Esophagus muscularis mucosa (tissue), 4 donors: Measurements from ENCODE around the gene NRXN2. TPM values are rescaled to one million over a fixed set of nuclear protein-coding genes. Genes with fewer than 3 reads are reported as not detected.

ENCODE experiments used
- DNase-seq: peaks from one replicate; pipeline ENCODE4 v3.0.0-alpha.2; 2017; ENCODE audit errors: extremely low spot score
- H3K27ac ChIP-seq, 4 donors: fragments of 200-600 bp; sonication (generic); replicated peaks in 1 of 4; 1 replicate in 3 of 4; 2 replicates in 1 of 4; pipeline ENCODE4 v1.5.1; 2016 to 2019; ENCODE audit warnings: mild to moderate bottlenecking in 1 of 4
- H3K27me3 ChIP-seq, 4 donors: fragments of 200-600 bp; sonication (generic); one replicate each; pipeline versions ENCODE4 v1.5.1 to v1.6.0; 2016 to 2019
- H3K36me3 ChIP-seq, 4 donors: fragments of 200-600 bp; sonication (generic); one replicate each; pipeline ENCODE4 v1.5.1; 2016 to 2019
- H3K4me1 ChIP-seq, 4 donors: fragments of 200-600 bp; sonication (generic); one replicate each; pipeline ENCODE4 v1.5.1; 2016 to 2019
- H3K4me3 ChIP-seq, 4 donors: fragments of 200-600 bp; sonication (generic); 1 replicate in 2 of 4; 2 replicates in 2 of 4; pipeline ENCODE4 v1.5.1; 2016 to 2019; ENCODE audit warnings: mild to moderate bottlenecking in 4 of 4, moderate library complexity in 1 of 4
- H3K9me3 ChIP-seq, 4 donors: fragments of 200-600 bp; sonication (generic); 1 replicate in 3 of 4; 2 replicates in 1 of 4; pipeline ENCODE4 v1.5.1; 2016 to 2019
- CTCF ChIP-seq, 3 experiments: fragments of 200-600 bp in 2 of 3; fragments of 450-650 bp in 1 of 3; sonication (generic) in 2 of 3; IDR thresholded peaks; one replicate each; pipeline ENCODE4 v1.5.1; 2017 to 2019; ENCODE audit warnings: antibody characterized with exemption in 3 of 3, mild to moderate bottlenecking in 2 of 3, moderate library complexity in 1 of 3
- EP300 ChIP-seq: sonication (generic); formaldehyde crosslinking; IDR thresholded peaks from one replicate; pipeline ENCODE4 v1.6.1; 2017; ENCODE audit warnings: antibody characterized with exemption
- POLR2A ChIP-seq: fragments of 450-650 bp; IDR thresholded peaks from one replicate; pipeline ENCODE4 v1.6.1; 2017; ENCODE audit warnings: antibody characterized with exemption, moderate library complexity, mild to moderate bottlenecking, low read depth
- POLR2AphosphoS5 ChIP-seq, 2 donors: sonication (generic); formaldehyde crosslinking; IDR thresholded peaks; one replicate each; pipeline ENCODE4 v1.6.1; 2017; ENCODE audit warnings: antibody characterized with exemption in 2 of 2
- WGBS: methylation state at CpG from one replicate; pipeline ENCODE4 v1.1.5; 2018; 5-methylcytosine and 5-hydroxymethylcytosine counted together
- intact Hi-C: fragments of 100-400 bp; cut with DNase I; formaldehyde crosslinking; loops from one replicate; pipeline ENCODE4 v1.15.1; 2023
- total RNA-seq, 4 donors: library from RNA; depleted of rRNA; stranded (reverse); fragments of >200 nt; gene quantifications; one replicate each; pipeline versions ENCODE4 v1.1.0 to v1.2.1, GENCODE V29; 2016

Gene NRXN2
- total RNA-seq, 4 donors from 2014 or later = 2.1 to 12.9 (median 4.3) TPM

GRCh38 chr11:64642871-64643255 is 80.1 kb downstream of the NRXN2 start:
- Histone ChIP-seq H3K4me3 (peak overlapping the region; percentile 33 to 51 (median 44)), H3K27ac (no peak overlapping the region), H3K27me3 (peaks cover 0 to 86% (median 21%) of the 10 kb centered on the region in 4 donors), H3K9me3 (no peaks in the 10 kb centered on the region), H3K4me1 (peaks cover 0 to 26% (median 24%) of the 10 kb centered on the region in 4 donors), H3K36me3 (no peaks in the 10 kb centered on the region)
- TF ChIP-seq POLR2AphosphoS5 (IDR thresholded peaks at IDR 0.05) = no peak
- TF ChIP-seq CTCF (IDR thresholded peaks at IDR 0.05) = no peak
- TF ChIP-seq POLR2A = no peak
- no peak for TF ChIP-seq EP300
- 1% methylated on average over 29 of the region's 36 CpGs for WGBS
- no peak for DNase-seq
- intact Hi-C loops = no loop called here

- Histone ChIP-seq H3K27ac (no peak overlapping the region), H3K9me3 (no peaks in the 10 kb centered on the region), H3K36me3 (no peaks in the 10 kb centered on the region), H3K4me1 (peaks cover 0 to 31% (median 28%) of the 10 kb centered on the region in 4 donors), H3K4me3 (peak overlapping the region; percentile 33 to 51 (median 44)), H3K27me3 (peaks cover 0 to 89% (median 22%) of the 10 kb centered on the region in 4 donors)
- WGBS = 2% methylated on average over 11 of the region's 30 CpGs
- intact Hi-C loops = no loop called here
- no peak for TF ChIP-seq POLR2AphosphoS5 (IDR thresholded peaks at IDR 0.05)
- TF ChIP-seq EP300 = no peak
- DNase-seq = no peak
Measured at GRCh38 chr11:64642418-64642735, 80.6 kb downstream of the NRXN2 start.

GRCh38 chr11:64641596-64642417 is 81.2 kb downstream of the NRXN2 start:
- no peak for DNase-seq
- no peak for TF ChIP-seq CTCF (IDR thresholded peaks at IDR 0.05)
- TF ChIP-seq EP300 = no peak
- no peak for TF ChIP-seq POLR2A
- TF ChIP-seq POLR2AphosphoS5 (IDR thresholded peaks at IDR 0.05) = no peak
- Histone ChIP-seq H3K4me1 (peaks cover 0 to 34% (median 29%) of the 10 kb centered on the region in 4 donors), H3K36me3 (no peaks in the 10 kb centered on the region), H3K27me3 (peaks cover 0 to 89% (median 25%) of the 10 kb centered on the region in 4 donors), H3K9me3 (no peaks in the 10 kb centered on the region), H3K4me3 (peak overlapping the region; percentile 33 to 51 (median 44)), H3K27ac (no peak overlapping the region)
- 50% methylated on average over 11 of the region's 11 CpGs for WGBS
- intact Hi-C loops = no loop called here

- WGBS = 71% methylated on average over 4 of the region's 4 CpGs
- Histone ChIP-seq H3K27me3 (peaks cover 0 to 94% (median 25%) of the 10 kb centered on the region in 4 donors), H3K9me3 (no peaks in the 10 kb centered on the region), H3K27ac (no peak overlapping the region), H3K36me3 (no peaks in the 10 kb centered on the region), H3K4me3 (no peak overlapping the region), H3K4me1 (peaks cover 0 to 34% (median 29%) of the 10 kb centered on the region in 4 donors)
- intact Hi-C loops = no loop called here
- DNase-seq = no peak
- TF ChIP-seq POLR2A = no peak
- no peak for TF ChIP-seq CTCF (IDR thresholded peaks at IDR 0.05)
- no peak for TF ChIP-seq EP300
Measured at GRCh38 chr11:64639885-64640284, 83.1 kb downstream of the NRXN2 start.

- no peaks in the 10 kb centered on the region for H3K36me3 ChIP-seq
- 100% methylated on average over 2 of the region's 2 CpGs for WGBS
- TF ChIP-seq POLR2AphosphoS5 (IDR thresholded peaks at IDR 0.05) = no peak
- H3K27ac ChIP-seq = no peak overlapping the region
- intact Hi-C loops = no loop called here
- H3K4me1 ChIP-seq = peaks cover 0 to 30% (median 27%) of the 10 kb centered on the region in 4 donors
- peaks cover 0 to 90% (median 20%) of the 10 kb centered on the region in 4 donors for H3K27me3 ChIP-seq
- no peaks in the 10 kb centered on the region for H3K9me3 ChIP-seq
- H3K4me3 ChIP-seq = no peak overlapping the region
- DNase-seq = no peak
Measured at GRCh38 chr11:64638829-64639228, 84.2 kb downstream of the NRXN2 start.
